Neural cell (in vitro differentiated cells): ENCODE measurements around the gene WNK2. TPM values are rescaled to one million over a fixed set of nuclear protein-coding genes. Genes with fewer than 3 reads are reported as not detected.

Experiments
- H2AFZ ChIP-seq: fragments of 200-600, 300-800 bp; sonication (generic), shearing (Covaris generic); 2 replicates; pipeline ENCODE4 v1.6.0; 2014; ENCODE audit warnings: low read depth, mild to moderate bottlenecking, antibody characterized with exemption, low read length, moderate library complexity
- H3F3A ChIP-seq: fragments of 200-600 bp; shearing (Covaris generic); 2 replicates; pipeline ENCODE4 v1.6.1; 2016; ENCODE audit warnings: mild to moderate bottlenecking, moderate library complexity, mixed read lengths, antibody characterized with exemption, low read length; ENCODE audit not compliant: insufficient read depth, poor library complexity, severe bottlenecking
- H3K27ac ChIP-seq: fragments of 200-600, 300-800 bp; sonication (generic), shearing (Covaris generic); 2 replicates; pipeline ENCODE4 v1.5.1; 2014; ENCODE audit warnings: mild to moderate bottlenecking, low read length, moderate library complexity
- H3K27me3 ChIP-seq: fragments of 300-800, 200-600 bp; sonication (generic), shearing (Covaris generic); 2 replicates; pipeline ENCODE4 v1.6.0; 2014; ENCODE audit warnings: mild to moderate bottlenecking, low read depth, low read length, moderate library complexity; ENCODE audit not compliant: insufficient read depth
- H3K36me3 ChIP-seq: fragments of 300-800, 200-600 bp; sonication (generic), shearing (Covaris generic); 2 replicates; pipeline ENCODE4 v1.5.1; 2014; ENCODE audit warnings: mild to moderate bottlenecking, antibody characterized with exemption, low read length, moderate library complexity; ENCODE audit not compliant: insufficient read depth
- H3K4me2 ChIP-seq: fragments of 300-800, 200-600 bp; sonication (generic), shearing (Covaris generic); 2 replicates; pipeline ENCODE4 v1.6.0; 2014; ENCODE audit warnings: mild to moderate bottlenecking, low read length
- H3K4me3 ChIP-seq: fragments of 300-800, 200-600 bp; sonication (generic), shearing (Covaris generic); 2 replicates; pipeline ENCODE4 v1.5.1; 2014; ENCODE audit warnings: mild to moderate bottlenecking, low read length, moderate library complexity
- H3K79me2 ChIP-seq: fragments of 200-600 bp; shearing (Covaris generic); replicated peaks from 2 replicates; pipeline ENCODE4 v1.6.0; 2014; ENCODE audit warnings: mild to moderate bottlenecking, low read length, moderate library complexity; ENCODE audit not compliant: insufficient read depth
- H3K9ac ChIP-seq: fragments of 300-800, 200-600 bp; sonication (generic), shearing (Covaris generic); 2 replicates; pipeline ENCODE4 v1.6.1; 2016; ENCODE audit warnings: mild to moderate bottlenecking, low read length, mixed read lengths
- H3K9me2 ChIP-seq: fragments of 200-600 bp; shearing (Covaris generic); 2 replicates; pipeline ENCODE4 v1.6.1; 2016; ENCODE audit warnings: mild to moderate bottlenecking, low read length, mixed read lengths; ENCODE audit not compliant: insufficient read depth
- H3K9me3 ChIP-seq: fragments of 200-600, 300-800 bp; sonication (generic), shearing (Covaris generic); 2 replicates; pipeline ENCODE4 v1.6.1; 2016; ENCODE audit warnings: mild to moderate bottlenecking, mixed run types, low read length, moderate library complexity, mixed read lengths
- H4K20me1 ChIP-seq: fragments of 200-600 bp; shearing (Covaris generic); 2 replicates; pipeline ENCODE4 v1.6.1; 2016; ENCODE audit warnings: mild to moderate bottlenecking, mixed run types; ENCODE audit not compliant: insufficient read depth
- EP300 ChIP-seq: fragments of 450-650 bp; conservative IDR thresholded peaks from 2 replicates; pipeline ENCODE4 v1.6.1; 2014; ENCODE audit warnings: antibody characterized with exemption, mild to moderate bottlenecking, moderate library complexity; ENCODE audit not compliant: poor library complexity, severe bottlenecking
- EZH2 ChIP-seq: fragments of 200-600, 300-800 bp; shearing (Covaris generic), sonication (generic); IDR thresholded peaks from 2 replicates; pipeline ENCODE4 v1.6.1; 2014; ENCODE audit warnings: antibody characterized with exemption, low read length, borderline replicate concordance, mild to moderate bottlenecking; ENCODE audit not compliant: insufficient read depth, poor library complexity, severe bottlenecking
- MXI1 ChIP-seq: fragments of 450-650 bp; conservative IDR thresholded peaks from 2 replicates; pipeline ENCODE4 v1.6.1; 2014; ENCODE audit warnings: antibody characterized with exemption, mild to moderate bottlenecking; ENCODE audit not compliant: poor library complexity, severe bottlenecking
- POLR2AphosphoS5 ChIP-seq: IDR thresholded peaks from 2 replicates; pipeline ENCODE4 v1.6.1; 2012
- RAD21 ChIP-seq: fragments of 450-650 bp; conservative IDR thresholded peaks from 2 replicates; pipeline ENCODE4 v1.6.1; 2014; ENCODE audit warnings: antibody characterized with exemption, mild to moderate bottlenecking, moderate library complexity
- REST ChIP-seq: IDR thresholded peaks from 2 replicates; pipeline ENCODE4 v1.6.1; 2012; ENCODE audit warnings: borderline replicate concordance
- SMC3 ChIP-seq: fragments of 450-650 bp; conservative IDR thresholded peaks from 2 replicates; pipeline ENCODE4 v1.6.1; 2014; ENCODE audit warnings: antibody characterized with exemption, mild to moderate bottlenecking, moderate library complexity; ENCODE audit not compliant: poor library complexity
- TAF1 ChIP-seq: IDR thresholded peaks from 2 replicates; pipeline ENCODE4 v1.6.1; 2012; ENCODE audit warnings: low read depth
- polyA plus RNA-seq: library from polyadenylated mRNA; depleted of rRNA; stranded (reverse); fragments of >200 nt; gene quantifications from 2 replicates; pipeline ENCODE4 v1.2.3, GENCODE V29; 2014
- TF ChIP-seq, protein P1 (sequence below): fragments of 450-650 bp; IDR thresholded peaks from 2 replicates; pipeline ENCODE4 v1.5.1; 2014; ENCODE audit warnings: antibody characterized with exemption, mild to moderate bottlenecking, moderate library complexity; ENCODE audit not compliant: poor library complexity, severe bottlenecking

WNK2 gene
- polyA plus RNA-seq, 1 donor from 2014 or later = 37.1 TPM

DNA sequence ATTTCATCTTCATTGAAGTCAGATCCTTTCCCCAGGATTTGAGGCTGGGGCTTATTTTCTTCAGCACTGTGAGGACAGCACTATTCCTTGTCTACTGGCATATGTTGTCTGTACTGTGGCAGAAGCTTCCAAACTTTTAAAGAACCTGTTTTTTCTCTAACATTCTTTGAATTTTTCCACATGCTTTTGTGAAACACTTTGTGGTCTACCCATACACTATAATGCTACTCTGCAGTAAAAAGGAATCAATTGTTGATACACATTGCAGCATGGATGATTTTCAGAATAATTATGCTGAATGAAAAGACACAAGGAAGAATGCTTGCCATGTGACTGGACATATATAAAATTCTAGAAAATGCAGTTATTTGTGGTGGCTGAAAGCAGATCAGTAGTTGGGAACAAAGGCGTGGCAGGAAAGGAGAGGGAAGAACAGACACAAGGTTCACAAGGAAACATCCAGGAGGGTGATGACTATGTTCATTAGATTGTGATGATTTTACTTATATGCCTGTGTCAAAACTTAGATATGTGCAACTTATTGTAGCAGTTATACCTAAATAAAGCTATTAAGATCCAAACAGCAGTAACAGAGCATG, 96.8 kb downstream of the WNK2 start:
- peaks cover 14% of the 10 kb centered on the region for H3K36me3 ChIP-seq
- H3K4me2 ChIP-seq = no peak overlapping the region
- no peaks in the 10 kb centered on the region for H4K20me1 ChIP-seq
- peaks cover 3% of the 10 kb centered on the region for H3K9me3 ChIP-seq
- H3K79me2 ChIP-seq = no peaks in the 10 kb centered on the region
- H3K27ac ChIP-seq = no peak overlapping the region
- TF ChIP-seq MXI1 (no peak), EP300 (no peak), REST (no peak), SMC3 (no peak), TAF1 (no peak), EZH2 (no peak), POLR2AphosphoS5 (no peak)
- TF ChIP-seq, protein P1, sequence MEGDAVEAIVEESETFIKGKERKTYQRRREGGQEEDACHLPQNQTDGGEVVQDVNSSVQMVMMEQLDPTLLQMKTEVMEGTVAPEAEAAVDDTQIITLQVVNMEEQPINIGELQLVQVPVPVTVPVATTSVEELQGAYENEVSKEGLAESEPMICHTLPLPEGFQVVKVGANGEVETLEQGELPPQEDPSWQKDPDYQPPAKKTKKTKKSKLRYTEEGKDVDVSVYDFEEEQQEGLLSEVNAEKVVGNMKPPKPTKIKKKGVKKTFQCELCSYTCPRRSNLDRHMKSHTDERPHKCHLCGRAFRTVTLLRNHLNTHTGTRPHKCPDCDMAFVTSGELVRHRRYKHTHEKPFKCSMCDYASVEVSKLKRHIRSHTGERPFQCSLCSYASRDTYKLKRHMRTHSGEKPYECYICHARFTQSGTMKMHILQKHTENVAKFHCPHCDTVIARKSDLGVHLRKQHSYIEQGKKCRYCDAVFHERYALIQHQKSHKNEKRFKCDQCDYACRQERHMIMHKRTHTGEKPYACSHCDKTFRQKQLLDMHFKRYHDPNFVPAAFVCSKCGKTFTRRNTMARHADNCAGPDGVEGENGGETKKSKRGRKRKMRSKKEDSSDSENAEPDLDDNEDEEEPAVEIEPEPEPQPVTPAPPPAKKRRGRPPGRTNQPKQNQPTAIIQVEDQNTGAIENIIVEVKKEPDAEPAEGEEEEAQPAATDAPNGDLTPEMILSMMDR = no peak
- H3F3A ChIP-seq = no peaks in the 10 kb centered on the region
- H3K9ac ChIP-seq = no peak overlapping the region
- no peaks in the 10 kb centered on the region for H3K27me3 ChIP-seq
- H2AFZ ChIP-seq = no peak overlapping the region
- H3K4me3 ChIP-seq = no peak overlapping the region
- no peaks in the 10 kb centered on the region for H3K9me2 ChIP-seq

DNA sequence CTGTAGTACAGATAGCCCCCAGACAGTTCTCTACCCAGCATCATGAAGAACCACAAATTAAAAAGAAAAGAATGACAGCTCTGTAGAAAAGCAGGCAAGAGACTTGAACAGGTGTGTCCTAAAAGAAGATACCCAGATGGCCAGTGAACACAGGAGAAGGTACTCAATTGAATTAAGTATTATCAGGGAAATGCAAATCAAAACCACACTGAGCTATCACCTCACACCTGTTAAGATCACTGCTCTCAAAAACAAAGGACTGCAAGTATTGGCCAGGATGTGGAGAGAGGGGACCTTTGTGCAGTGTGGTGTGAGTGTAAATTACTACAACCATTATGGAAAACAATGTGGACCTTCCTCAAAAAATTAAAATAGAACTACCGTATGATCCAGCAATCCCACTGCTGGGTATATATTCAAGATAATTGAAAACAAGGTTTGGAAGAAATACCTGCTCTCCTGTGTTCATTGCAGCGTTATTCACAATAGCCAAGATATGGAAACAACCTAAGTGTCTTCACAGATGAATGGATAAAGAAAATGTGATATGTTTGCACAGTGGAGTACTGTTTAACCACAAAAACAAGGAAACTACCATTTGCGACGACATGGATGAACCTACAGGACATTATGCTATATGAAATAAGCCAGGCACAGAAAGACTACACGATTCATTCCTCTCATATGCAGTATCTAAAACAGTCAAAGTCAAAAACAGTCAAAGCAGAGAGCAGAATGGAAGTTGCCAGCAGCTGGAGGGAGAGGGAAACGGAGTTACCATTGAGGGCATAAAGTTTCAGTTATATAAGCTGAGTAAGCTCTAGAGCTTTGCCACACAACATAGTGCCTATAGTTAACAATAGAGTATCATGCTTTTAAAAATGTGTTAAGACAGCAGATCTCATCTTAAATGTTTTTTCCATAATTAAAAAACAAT, 102.6 kb downstream of the WNK2 start:
- H3K79me2 ChIP-seq = no peaks in the 10 kb centered on the region
- TF ChIP-seq EZH2 (no peak), RAD21 (no peak), SMC3 (no peak), REST (no peak), EP300 (no peak), TAF1 (no peak), MXI1 (no peak), POLR2AphosphoS5 (no peak)
- TF ChIP-seq, protein P1 = no peak
- no peaks in the 10 kb centered on the region for H3K9me2 ChIP-seq
- no peak overlapping the region for H2AFZ ChIP-seq
- H3K27me3 ChIP-seq = no peaks in the 10 kb centered on the region
- H3F3A ChIP-seq = no peaks in the 10 kb centered on the region
- no peak overlapping the region for H3K9ac ChIP-seq
- no peak overlapping the region for H3K4me3 ChIP-seq
- no peak overlapping the region for H3K4me2 ChIP-seq
- peaks cover 11% of the 10 kb centered on the region for H3K36me3 ChIP-seq
- H4K20me1 ChIP-seq = no peaks in the 10 kb centered on the region
- H3K9me3 ChIP-seq = peaks cover 3% of the 10 kb centered on the region
- no peak overlapping the region for H3K27ac ChIP-seq
